DMS 273 (cell line): ENCODE measurements around the gene TASP1.
"Not testable (repeated sequence)": the region's sequence is repeated elsewhere in the genome, so short reads cannot be mapped to it uniquely, and the experiment has no call there.

Source experiments
- DNase-seq: peaks from one replicate; lab custom pipeline; 2025; ENCODE audit not compliant: unreplicated experiment; lab: John Stamatoyannopoulos, UW

The TASP1 gene

GRCh38 chr20:13507646-13508045 lies 131.1 kb downstream of the TASP1 start:
- DNase-seq: no peak

- no peak for DNase-seq
Measured at GRCh38 chr20:13501500-13501899, 137.2 kb downstream of the TASP1 start.

DNA sequence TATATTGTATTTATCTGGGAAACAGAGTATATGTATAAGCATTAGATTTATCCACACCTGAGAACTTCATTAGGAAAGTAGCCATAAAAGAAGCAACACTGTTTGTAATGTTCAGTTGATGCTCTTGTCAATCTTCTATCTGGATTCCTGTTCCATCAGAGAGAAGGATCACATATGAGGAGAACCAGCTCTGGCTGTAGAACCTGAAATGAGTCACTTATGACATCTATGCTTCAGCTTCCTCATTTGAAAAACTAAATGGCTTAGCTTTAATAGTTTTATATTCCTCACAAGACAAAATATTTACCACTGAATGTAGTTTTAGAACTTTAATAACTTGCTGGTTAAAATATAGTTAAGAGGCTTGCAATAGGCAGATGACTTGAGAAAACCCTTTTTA lies 144.7 kb downstream of the TASP1 start:
- no peak for DNase-seq

- no peak for DNase-seq
Measured at GRCh38 chr20:13493143-13493542, 145.6 kb downstream of the TASP1 start.

DNA sequence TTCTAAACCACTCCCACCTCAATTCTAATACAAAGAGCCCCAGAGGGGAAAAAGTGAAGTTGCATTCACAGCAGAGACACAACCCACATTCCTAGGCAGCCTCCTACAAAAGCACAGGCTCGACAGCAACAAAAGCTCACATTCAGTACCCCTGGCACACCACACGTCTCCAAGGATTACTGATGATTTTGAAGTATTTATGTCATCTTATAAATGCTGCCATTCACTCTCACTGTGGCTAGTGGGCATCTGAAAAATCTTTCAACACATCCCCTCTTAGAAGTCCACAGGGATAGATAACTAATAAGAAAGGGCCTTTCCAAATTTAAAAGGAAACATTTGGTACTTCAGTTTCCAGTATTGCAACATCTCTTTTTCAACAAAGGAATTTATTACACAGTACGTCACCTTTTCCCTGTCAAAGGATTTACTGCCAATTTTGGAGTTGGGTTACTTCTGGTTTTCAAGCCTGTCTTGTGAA lies 146.7 kb downstream of the TASP1 start:
- DNase-seq: no peak

DNA sequence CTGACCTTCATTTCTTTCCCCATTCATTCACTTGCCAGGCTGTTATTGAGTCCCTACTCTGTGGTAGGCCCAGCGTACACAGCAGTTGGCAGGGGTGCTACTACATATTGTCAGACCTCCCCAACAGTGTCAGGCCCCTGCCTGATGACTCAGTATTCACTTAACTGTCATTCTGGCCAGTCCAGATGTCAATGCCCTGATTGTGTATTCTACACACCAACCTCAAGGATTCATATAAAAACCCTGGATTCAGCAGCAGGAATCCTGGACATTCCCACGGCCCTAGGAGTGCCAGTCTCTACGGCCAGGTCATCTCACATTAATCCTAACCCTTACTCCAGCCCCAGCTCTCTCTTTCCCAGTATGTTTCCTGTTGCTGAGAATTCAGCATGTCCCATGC lies 151.5 kb downstream of the TASP1 start:
- DNase-seq: no peak

DNA sequence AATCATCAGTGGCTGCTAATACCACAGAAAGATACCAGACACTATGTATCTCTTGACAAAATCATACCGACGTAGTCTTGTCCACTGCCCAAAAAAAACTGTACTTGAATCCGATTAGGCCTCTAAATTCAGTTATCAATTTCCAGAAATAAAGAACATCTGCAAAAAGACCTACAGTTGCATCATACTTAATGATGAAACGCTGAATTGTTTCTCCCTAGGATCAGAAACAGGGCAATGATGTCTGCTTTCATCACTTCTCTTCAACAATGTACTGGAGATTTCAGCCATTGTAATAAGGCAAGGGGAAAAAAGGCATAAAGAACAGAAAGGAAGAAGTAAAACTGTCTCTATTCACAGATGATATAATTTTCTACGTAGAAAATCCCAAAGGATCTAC lies 152.0 kb downstream of the TASP1 start:
- no peak for DNase-seq

GRCh38 chr20:13485576-13485975 lies 153.2 kb downstream of the TASP1 start:
- DNase-seq: no peak

- DNase-seq: not testable (repeated sequence)
Measured at GRCh38 chr20:13485019-13485418, 153.7 kb downstream of the TASP1 start.

GRCh38 chr20:13483472-13483871 lies 155.3 kb downstream of the TASP1 start:
- DNase-seq: not testable (repeated sequence)

GRCh38 chr20:13478366-13478765 lies 160.4 kb downstream of the TASP1 start:
- no peak for DNase-seq

- no peak for DNase-seq
Measured at GRCh38 chr20:13474467-13474866, 164.3 kb downstream of the TASP1 start.

GRCh38 chr20:13469262-13469661 lies 169.5 kb downstream of the TASP1 start:
- DNase-seq: no peak

- DNase-seq: no peak
Measured at GRCh38 chr20:13468166-13468565, 170.6 kb downstream of the TASP1 start.

GRCh38 chr20:13464702-13465101 lies 174.0 kb downstream of the TASP1 start:
- DNase-seq: no peak

DNA sequence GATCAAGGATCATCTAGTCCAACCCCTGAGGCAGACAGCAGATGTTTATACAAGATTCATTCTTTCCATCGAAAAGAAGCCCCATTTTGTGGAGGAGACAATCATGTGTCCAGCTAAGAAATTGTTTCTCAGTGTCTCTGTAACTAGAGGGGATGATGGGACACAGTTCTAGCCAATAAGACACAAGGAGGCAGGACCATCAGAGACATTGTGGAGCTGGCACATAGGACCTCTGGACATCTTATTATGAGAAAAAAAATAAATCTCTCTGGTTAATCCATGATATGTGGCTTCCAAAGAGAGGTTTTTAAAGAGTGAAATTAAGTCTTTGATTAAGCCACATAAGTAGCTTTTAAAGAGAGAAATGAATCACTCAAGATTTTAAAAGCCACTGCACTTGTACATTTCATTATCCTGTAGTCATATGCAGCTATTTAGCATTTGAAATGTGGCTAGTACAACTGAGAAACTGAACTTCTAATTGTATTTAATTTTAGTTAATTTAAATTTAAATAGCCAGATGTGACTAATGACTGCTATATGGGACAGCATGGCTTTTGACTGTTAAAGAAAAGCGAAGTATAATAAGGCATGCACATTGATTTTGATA lies 176.8 kb downstream of the TASP1 start:
- DNase-seq: no peak

DNA sequence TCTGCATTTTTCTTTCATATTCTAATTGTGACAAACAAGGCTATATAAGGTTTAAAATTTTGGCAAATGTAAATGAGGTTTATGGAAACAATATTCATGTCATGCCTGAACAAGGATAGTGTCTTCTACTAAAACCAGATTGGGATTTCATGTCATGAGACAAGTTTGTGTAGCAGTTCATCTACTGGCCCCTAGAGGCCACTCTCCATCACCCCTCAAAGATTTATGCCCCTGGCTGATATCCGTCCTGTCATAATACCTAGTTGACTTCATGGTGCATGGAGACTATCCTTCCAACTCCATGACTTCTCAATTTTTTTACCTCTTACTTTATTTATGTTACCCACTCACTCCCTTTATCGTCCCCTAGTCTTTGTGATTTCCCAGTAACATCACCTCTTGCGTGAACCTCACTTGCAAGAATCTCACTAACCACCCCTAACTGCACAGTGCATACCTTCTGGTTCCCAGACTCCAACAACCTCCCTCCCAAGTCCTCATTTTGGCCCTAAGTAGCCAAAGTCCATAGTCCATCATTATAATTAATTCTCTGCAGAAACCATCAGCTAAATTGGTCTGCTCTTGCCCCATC lies 179.8 kb downstream of the TASP1 start:
- DNase-seq: peak; percentile 57

- no peak for DNase-seq
Measured at GRCh38 chr20:13457487-13457886, 181.2 kb downstream of the TASP1 start.

DNA sequence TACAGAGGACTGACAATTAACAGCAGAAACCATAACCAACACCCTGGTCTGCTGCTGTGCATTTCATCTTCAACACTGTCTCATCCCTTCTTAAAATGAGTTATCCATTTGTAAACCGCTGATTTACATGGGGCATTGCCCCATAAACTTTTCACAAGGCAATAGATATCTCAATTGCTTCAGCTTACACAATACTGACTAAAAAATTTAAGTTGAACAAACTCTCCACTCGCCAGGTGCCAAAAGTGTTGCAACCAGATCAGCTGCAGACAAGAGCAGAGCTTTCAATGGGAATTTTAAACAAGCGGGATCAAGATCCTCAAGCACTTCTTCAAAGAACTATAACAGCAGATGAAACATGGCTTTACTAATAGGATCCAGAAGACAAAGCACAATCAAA lies 183.0 kb downstream of the TASP1 start:
- DNase-seq: no peak

DNA sequence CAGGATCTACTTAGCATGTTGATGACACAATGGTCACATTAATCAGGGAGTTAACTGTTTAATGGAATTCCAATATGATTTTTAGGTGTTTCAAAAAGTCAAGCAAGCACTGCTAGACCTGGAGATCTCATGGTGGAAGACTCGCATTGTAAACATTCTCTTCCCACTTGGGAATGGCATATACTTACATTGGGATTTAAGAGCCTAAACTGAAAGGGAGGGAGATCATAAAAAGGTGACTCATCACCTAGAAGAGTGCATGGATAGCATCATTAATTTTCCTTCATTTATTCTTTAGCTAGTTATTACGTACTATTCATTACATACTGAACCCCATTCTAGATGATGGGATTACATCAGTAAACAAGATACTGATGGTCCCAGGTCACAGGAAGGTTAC lies 185.4 kb downstream of the TASP1 start:
- DNase-seq: no peak

DNA sequence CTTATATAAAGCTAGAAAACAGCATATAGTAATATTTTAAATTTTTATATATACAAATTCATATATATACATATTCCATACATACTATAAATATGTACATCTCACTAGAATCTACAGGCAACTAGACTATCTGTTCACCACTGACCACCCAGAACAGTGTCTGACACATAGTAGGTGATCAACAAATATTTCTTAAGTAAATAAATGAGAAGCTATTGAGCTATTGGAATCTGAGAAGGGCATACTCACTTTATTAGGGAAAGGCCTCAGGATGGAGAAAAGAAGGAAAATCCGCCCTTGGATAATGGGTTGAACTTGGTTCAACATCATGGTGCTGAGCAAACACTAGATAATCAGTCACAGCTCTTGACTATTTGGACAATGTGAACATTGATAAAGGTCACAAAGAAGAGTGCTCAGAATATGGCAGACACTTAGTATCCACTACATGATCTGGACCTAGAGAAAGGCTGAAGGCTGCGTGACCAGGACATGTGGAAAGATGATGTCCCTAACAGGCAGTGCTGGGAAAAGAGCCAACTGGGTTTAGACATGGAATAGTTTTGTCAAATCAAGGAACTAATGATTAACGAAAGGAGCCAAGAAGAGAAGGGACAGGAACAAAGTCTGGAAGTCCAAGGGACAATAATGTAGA lies 186.1 kb downstream of the TASP1 start:
- DNase-seq: no peak

DNA sequence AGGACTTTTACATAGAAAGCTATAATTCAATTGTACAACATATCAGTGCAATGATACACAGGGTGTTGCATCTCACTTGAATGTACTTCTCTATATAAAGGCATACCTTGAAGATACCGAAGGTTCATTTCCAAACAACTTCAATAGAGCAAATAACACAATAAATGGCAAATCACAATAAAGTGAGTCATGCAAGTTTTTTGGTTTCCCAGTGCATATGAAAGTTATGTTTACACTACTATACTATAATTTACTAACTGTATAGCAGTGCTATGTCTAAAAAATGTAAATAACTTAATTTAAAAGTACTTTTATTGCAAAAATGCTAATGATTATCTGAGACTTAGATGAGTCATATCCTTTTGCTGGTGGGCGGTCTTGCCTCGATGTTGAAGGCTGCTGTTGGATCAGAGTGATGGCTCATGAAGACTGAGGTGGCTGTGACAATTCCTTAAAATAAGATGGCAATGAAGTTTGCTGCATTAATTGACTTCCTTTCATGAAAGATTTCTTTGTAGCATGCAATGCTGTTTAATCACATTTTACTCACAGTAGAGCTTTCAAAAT lies 188.8 kb downstream of the TASP1 start:
- DNase-seq: no peak
